ENCODE data around the gene TYR.

DNA sequence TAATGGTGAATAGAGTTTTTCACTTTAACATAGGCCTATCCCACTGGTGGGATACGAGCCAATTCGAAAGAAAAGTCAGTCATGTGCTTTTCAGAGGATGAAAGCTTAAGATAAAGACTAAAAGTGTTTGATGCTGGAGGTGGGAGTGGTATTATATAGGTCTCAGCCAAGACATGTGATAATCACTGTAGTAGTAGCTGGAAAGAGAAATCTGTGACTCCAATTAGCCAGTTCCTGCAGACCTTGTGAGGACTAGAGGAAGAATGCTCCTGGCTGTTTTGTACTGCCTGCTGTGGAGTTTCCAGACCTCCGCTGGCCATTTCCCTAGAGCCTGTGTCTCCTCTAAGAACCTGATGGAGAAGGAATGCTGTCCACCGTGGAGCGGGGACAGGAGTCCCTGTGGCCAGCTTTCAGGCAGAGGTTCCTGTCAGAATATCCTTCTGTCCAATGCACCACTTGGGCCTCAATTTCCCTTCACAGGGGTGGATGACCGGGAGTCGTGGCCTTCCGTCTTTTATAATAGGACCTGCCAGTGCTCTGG is at the start of gene TYR:
- TF ChIP-seq, protein P1, sequence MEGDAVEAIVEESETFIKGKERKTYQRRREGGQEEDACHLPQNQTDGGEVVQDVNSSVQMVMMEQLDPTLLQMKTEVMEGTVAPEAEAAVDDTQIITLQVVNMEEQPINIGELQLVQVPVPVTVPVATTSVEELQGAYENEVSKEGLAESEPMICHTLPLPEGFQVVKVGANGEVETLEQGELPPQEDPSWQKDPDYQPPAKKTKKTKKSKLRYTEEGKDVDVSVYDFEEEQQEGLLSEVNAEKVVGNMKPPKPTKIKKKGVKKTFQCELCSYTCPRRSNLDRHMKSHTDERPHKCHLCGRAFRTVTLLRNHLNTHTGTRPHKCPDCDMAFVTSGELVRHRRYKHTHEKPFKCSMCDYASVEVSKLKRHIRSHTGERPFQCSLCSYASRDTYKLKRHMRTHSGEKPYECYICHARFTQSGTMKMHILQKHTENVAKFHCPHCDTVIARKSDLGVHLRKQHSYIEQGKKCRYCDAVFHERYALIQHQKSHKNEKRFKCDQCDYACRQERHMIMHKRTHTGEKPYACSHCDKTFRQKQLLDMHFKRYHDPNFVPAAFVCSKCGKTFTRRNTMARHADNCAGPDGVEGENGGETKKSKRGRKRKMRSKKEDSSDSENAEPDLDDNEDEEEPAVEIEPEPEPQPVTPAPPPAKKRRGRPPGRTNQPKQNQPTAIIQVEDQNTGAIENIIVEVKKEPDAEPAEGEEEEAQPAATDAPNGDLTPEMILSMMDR (IDR thresholded peaks at IDR 0.05): no peak
- TF ChIP-seq POLR2A (IDR thresholded peaks at IDR 0.05): no peak
